Measurements from ENCODE around the gene WIPI1. TPM values are rescaled to one million over a fixed set of nuclear protein-coding genes. Genes with fewer than 3 reads are reported as not detected.

The WIPI1 gene
- total RNA-seq, 1 donor = 80.7 TPM

- DNase-seq (ENCODE audit: low read depth) = no peak
- TF ChIP-seq, protein P1, sequence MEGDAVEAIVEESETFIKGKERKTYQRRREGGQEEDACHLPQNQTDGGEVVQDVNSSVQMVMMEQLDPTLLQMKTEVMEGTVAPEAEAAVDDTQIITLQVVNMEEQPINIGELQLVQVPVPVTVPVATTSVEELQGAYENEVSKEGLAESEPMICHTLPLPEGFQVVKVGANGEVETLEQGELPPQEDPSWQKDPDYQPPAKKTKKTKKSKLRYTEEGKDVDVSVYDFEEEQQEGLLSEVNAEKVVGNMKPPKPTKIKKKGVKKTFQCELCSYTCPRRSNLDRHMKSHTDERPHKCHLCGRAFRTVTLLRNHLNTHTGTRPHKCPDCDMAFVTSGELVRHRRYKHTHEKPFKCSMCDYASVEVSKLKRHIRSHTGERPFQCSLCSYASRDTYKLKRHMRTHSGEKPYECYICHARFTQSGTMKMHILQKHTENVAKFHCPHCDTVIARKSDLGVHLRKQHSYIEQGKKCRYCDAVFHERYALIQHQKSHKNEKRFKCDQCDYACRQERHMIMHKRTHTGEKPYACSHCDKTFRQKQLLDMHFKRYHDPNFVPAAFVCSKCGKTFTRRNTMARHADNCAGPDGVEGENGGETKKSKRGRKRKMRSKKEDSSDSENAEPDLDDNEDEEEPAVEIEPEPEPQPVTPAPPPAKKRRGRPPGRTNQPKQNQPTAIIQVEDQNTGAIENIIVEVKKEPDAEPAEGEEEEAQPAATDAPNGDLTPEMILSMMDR (IDR thresholded peaks at IDR 0.05; ENCODE audit: insufficient read depth, low read depth, low read length) = no peak
These were observed 65.6 kb downstream of the WIPI1 start for GRCh38 chr17:68391561-68392268.

DNA sequence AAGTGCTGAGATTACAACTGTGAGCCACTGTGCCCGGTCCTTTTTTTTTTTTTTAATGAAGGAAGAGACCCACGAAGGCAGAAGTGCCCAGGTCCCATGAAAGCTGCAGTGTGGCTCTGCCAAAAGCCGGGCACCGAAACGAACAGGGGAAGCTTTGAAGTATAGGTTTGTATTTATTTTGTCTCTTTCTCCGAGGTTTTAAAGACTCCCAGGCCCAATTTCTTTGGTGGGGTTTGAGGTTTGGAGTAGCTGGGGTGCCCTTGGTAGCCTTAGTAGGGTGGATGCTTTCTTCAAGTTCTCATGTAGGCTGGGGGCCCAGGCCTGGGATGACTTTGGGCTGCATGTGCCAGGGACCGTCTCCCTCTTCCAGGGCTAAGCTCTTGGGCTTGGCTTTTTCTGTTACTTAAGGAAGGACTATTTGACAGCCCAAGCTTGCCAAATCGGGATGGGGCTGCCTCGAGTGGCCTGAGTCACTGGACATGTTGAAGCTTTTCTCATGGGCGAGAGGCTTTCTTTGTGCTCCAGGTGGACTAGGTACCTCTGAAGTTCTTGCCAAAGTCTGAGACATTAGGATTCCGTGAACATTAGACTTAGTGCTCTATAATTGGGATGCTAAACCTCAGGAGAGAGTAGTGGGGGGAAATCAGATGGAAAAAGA is 66.3 kb downstream of the WIPI1 start:
- no peak for DNase-seq (ENCODE audit: low read depth)
- TF ChIP-seq, protein P1 (IDR thresholded peaks at IDR 0.05; ENCODE audit: insufficient read depth, low read depth, low read length) = no peak
- no peak overlapping the region for H3K4me3 ChIP-seq (ENCODE audit: low read depth, low read length)

More at GRCh38 chr17:68391561-68392268, 65.6 kb downstream of the WIPI1 start:
- no peak overlapping the region for H3K4me3 ChIP-seq (ENCODE audit: low read depth, low read length)

GRCh38 chr17:68389041-68389440 is 68.3 kb downstream of the WIPI1 start:
- TF ChIP-seq, protein P1 (IDR thresholded peaks at IDR 0.05; ENCODE audit: insufficient read depth, low read depth, low read length) = no peak
- H3K4me3 ChIP-seq (ENCODE audit: low read depth, low read length) = no peak overlapping the region
- DNase-seq (ENCODE audit: low read depth) = no peak

- DNase-seq (ENCODE audit: low read depth) = no peak
- TF ChIP-seq, protein P1 (IDR thresholded peaks at IDR 0.05; ENCODE audit: insufficient read depth, low read depth, low read length) = no peak
- no peak overlapping the region for H3K4me3 ChIP-seq (ENCODE audit: low read depth, low read length)
These were observed 69.7 kb downstream of the WIPI1 start for GRCh38 chr17:68387435-68388218.

- no peak overlapping the region for H3K4me3 ChIP-seq (ENCODE audit: low read depth, low read length)
- TF ChIP-seq, protein P1 (IDR thresholded peaks at IDR 0.05; ENCODE audit: insufficient read depth, low read depth, low read length) = no peak
- no peak for DNase-seq (ENCODE audit: low read depth)
These were observed 71.6 kb downstream of the WIPI1 start for GRCh38 chr17:68385490-68386215.

DNA sequence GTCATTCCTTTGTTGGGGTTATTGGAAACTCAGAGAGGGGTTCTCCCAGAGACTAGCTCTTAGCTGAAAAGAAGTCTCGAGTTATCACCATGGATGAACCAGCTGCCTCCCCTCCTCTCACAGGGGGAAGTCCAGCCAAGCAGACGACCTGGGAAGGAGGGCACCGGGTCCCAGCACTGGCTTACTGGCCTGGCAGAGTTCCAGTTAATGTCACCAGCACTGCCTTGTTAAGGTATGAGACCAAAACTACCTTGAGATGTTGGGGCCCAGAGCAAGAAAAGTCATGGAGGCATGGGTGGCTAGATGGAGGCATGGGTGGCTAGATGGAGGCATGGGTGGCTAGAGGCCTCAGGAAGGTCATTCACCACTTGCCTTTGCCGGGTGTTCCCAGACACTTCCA is 72.4 kb downstream of the WIPI1 start:
- TF ChIP-seq, protein P1 (IDR thresholded peaks at IDR 0.05; ENCODE audit: insufficient read depth, low read depth, low read length) = no peak
- DNase-seq (ENCODE audit: low read depth) = no peak

More for the DNA sequence above, 72.4 kb downstream of the WIPI1 start:
- H3K4me3 ChIP-seq (ENCODE audit: low read depth, low read length) = no peak overlapping the region
